Breast epithelium (tissue), 4 donors: ENCODE results near the gene LY9. TPM values are rescaled to one million over a fixed set of nuclear protein-coding genes. Genes with fewer than 3 reads are reported as not detected.

Experiments
- DNase-seq, 2 donors: peaks; one replicate each; pipeline ENCODE4 v3.0.0-alpha.2; 2019; ENCODE audit warnings: low spot score in 2 of 2
- H3K27ac ChIP-seq, 2 donors: fragments of 200-600 bp; sonication (generic) in 1 of 2; one replicate each; pipeline ENCODE4 v1.5.1; 2016 to 2019; ENCODE audit warnings: mild to moderate bottlenecking in 1 of 2
- H3K27me3 ChIP-seq, 2 donors: fragments of 200-600 bp; sonication (generic) in 1 of 2; one replicate each; pipeline versions ENCODE4 v1.5.1 to v1.6.0; 2017 to 2019; ENCODE audit warnings: control low read depth in 1 of 2, mild to moderate bottlenecking in 1 of 2
- H3K36me3 ChIP-seq: fragments of 200-600 bp; one replicate; pipeline ENCODE4 v1.5.1; 2019
- H3K4me1 ChIP-seq, 2 donors: fragments of 200-600 bp; sonication (generic); one replicate each; pipeline ENCODE4 v1.5.1; 2016 to 2019; ENCODE audit warnings: control low read depth in 1 of 2
- H3K4me3 ChIP-seq, 3 donors: fragments of 200-600 bp; sonication (generic); 1 replicate in 2 of 3; 2 replicates in 1 of 3; pipeline ENCODE4 v1.5.1; 2016 to 2019; ENCODE audit warnings: mild to moderate bottlenecking in 3 of 3, moderate library complexity in 2 of 3
- H3K9me3 ChIP-seq, 2 donors: fragments of 200-600 bp; sonication (generic) in 1 of 2; one replicate each; pipeline ENCODE4 v1.5.1; 2016 to 2019; ENCODE audit warnings: control low read depth in 1 of 2
- CTCF ChIP-seq, 3 donors: fragments of 450-650 bp; IDR thresholded peaks; one replicate each; pipeline ENCODE4 v1.5.1; 2016 to 2017; ENCODE audit warnings: antibody characterized with exemption in 3 of 3, mild to moderate bottlenecking in 3 of 3, moderate library complexity in 3 of 3
- POLR2A ChIP-seq: fragments of 450-650 bp; IDR thresholded peaks from one replicate; pipeline ENCODE4 v1.6.1; 2016; ENCODE audit warnings: antibody characterized with exemption, mild to moderate bottlenecking, moderate library complexity
- POLR2AphosphoS5 ChIP-seq, 3 donors: sonication (generic); formaldehyde crosslinking; IDR thresholded peaks; one replicate each; pipeline ENCODE4 v1.6.1; 2017; ENCODE audit warnings: antibody characterized with exemption in 3 of 3
- intact Hi-C: fragments of 100-400 bp; cut with DNase I; formaldehyde crosslinking; loops from one replicate; pipeline ENCODE4 v1.15.1; 2023; ENCODE audit warnings: low total_unique reads
- total RNA-seq, 3 donors: library from RNA; depleted of rRNA; stranded (reverse); fragments of >200 nt; gene quantifications; one replicate each; pipeline ENCODE4 v1.1.0, GENCODE V29; 2016

The LY9 gene
- total RNA-seq, 3 donors from 2014 or later = 1.1 to 5.9 (median 5.6) TPM

GRCh38 chr1:160798439-160798838 lies 2.5 kb downstream of the LY9 start:
- DNase-seq = no peak
- no peak overlapping the region for H3K27ac ChIP-seq
- TF ChIP-seq POLR2A = no peak
- TF ChIP-seq CTCF (IDR thresholded peaks at IDR 0.05) = no peak
- no peak for TF ChIP-seq POLR2AphosphoS5 (IDR thresholded peaks at IDR 0.05)

GRCh38 chr1:160799641-160800040 lies 3.7 kb downstream of the LY9 start:
- intact Hi-C loops = no loop called here
- Histone ChIP-seq H3K9me3 (no peaks in the 10 kb centered on the region), H3K36me3 (no peaks in the 10 kb centered on the region), H3K4me1 (no peaks in the 10 kb centered on the region), H3K27me3 (no peaks in the 10 kb centered on the region), H3K27ac (no peak overlapping the region), H3K4me3 (no peak overlapping the region)
- TF ChIP-seq CTCF (IDR thresholded peaks at IDR 0.05) (no peak), POLR2A (no peak), POLR2AphosphoS5 (IDR thresholded peaks at IDR 0.05) (no peak)
- DNase-seq = no peak

More at GRCh38 chr1:160798439-160798838, 2.5 kb downstream of the LY9 start:
- Histone ChIP-seq H3K27me3 (no peaks in the 10 kb centered on the region), H3K36me3 (no peaks in the 10 kb centered on the region), H3K9me3 (no peaks in the 10 kb centered on the region), H3K4me3 (no peak overlapping the region), H3K4me1 (no peaks in the 10 kb centered on the region)
- intact Hi-C loops = no loop called here

- intact Hi-C loops = no loop called here
- Histone ChIP-seq H3K9me3 (no peaks in the 10 kb centered on the region), H3K4me1 (no peaks in the 10 kb centered on the region), H3K36me3 (no peaks in the 10 kb centered on the region), H3K27me3 (no peaks in the 10 kb centered on the region), H3K27ac (no peak overlapping the region), H3K4me3 (no peak overlapping the region)
- TF ChIP-seq CTCF (IDR thresholded peaks at IDR 0.05) (no peak), POLR2AphosphoS5 (IDR thresholded peaks at IDR 0.05) (no peak), POLR2A (no peak)
- no peak for DNase-seq
These were observed 4.2 kb downstream of the LY9 start for GRCh38 chr1:160800142-160800541.

GRCh38 chr1:160800645-160801408 lies 4.9 kb downstream of the LY9 start:
- H3K9me3 ChIP-seq = no peaks in the 10 kb centered on the region
- no peak overlapping the region for H3K4me3 ChIP-seq
- intact Hi-C loops = no loop called here
- H3K27ac ChIP-seq = no peak overlapping the region
- H3K27me3 ChIP-seq = no peaks in the 10 kb centered on the region
- no peaks in the 10 kb centered on the region for H3K36me3 ChIP-seq
- TF ChIP-seq POLR2AphosphoS5 (IDR thresholded peaks at IDR 0.05) = no peak
- no peak for TF ChIP-seq CTCF (IDR thresholded peaks at IDR 0.05)
- TF ChIP-seq POLR2A = no peak
- DNase-seq = no peak
- no peaks in the 10 kb centered on the region for H3K4me1 ChIP-seq

GRCh38 chr1:160801836-160802580 lies 6.0 kb downstream of the LY9 start:
- Histone ChIP-seq H3K9me3 (peaks cover 0 to 11% of the 10 kb centered on the region in 2 donors), H3K4me1 (no peaks in the 10 kb centered on the region), H3K27ac (no peak overlapping the region), H3K4me3 (no peak overlapping the region), H3K27me3 (no peaks in the 10 kb centered on the region), H3K36me3 (no peaks in the 10 kb centered on the region)
- TF ChIP-seq POLR2A (no peak), CTCF (IDR thresholded peaks at IDR 0.05) (no peak), POLR2AphosphoS5 (IDR thresholded peaks at IDR 0.05) (no peak)
- intact Hi-C loops = no loop called here
- no peak for DNase-seq
